GM18909 (cell line): ENCODE measurements around the gene STAC.

Source experiments
- ATAC-seq: cut with Tn5 transposase; IDR thresholded peaks from one replicate; pipeline ENCODE4 v1.9.1; 2021; ENCODE audit warnings: mild to moderate bottlenecking; ENCODE audit not compliant: unreplicated experiment, poor library complexity

Gene STAC, protein sequence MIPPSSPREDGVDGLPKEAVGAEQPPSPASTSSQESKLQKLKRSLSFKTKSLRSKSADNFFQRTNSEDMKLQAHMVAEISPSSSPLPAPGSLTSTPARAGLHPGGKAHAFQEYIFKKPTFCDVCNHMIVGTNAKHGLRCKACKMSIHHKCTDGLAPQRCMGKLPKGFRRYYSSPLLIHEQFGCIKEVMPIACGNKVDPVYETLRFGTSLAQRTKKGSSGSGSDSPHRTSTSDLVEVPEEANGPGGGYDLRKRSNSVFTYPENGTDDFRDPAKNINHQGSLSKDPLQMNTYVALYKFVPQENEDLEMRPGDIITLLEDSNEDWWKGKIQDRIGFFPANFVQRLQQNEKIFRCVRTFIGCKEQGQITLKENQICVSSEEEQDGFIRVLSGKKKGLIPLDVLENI

DNA sequence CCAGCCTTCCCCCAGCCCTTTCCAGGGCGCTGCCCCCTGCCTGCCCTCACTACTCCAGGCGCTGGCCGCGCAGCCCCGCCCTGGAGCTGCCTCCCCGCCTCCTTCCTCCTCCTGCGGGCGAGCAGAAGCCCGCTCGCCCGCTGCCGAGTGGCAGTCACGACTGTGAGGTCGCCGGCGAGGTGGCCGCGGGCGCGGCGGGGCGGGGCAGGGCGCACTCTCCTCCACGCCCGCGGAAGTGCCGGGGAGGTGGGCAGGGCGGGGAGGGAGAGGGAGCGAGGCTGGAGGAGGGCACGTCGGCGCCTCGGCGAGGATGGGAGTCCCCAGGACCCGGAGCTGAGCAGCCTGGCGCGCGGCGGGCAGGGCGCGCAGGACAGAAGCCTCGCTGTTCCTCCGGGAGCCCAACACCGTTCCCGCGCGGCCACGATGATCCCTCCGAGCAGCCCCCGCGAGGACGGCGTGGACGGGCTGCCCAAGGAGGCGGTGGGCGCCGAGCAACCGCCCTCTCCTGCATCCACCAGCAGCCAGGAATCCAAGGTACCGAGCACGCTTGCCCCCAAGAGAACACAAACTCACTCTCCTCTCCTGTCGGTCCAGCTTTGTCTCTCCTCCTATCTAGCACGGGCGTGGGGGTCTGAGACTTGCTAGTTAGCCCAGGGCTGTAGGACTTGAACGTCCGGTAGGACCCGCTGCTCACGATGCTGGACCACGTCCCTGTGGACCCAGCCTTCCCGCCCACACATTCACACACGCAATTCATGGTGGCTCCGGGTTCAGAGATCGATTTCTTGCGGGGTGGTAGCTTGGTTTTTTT, at the start of gene STAC:
Gene STAC, plus strand, starts transcription at position 284 of the 811 bp plus-strand sequence. Its CDS starts 140 bp downstream, at position 424.
- ATAC-seq, result peak; percentile 60

DNA sequence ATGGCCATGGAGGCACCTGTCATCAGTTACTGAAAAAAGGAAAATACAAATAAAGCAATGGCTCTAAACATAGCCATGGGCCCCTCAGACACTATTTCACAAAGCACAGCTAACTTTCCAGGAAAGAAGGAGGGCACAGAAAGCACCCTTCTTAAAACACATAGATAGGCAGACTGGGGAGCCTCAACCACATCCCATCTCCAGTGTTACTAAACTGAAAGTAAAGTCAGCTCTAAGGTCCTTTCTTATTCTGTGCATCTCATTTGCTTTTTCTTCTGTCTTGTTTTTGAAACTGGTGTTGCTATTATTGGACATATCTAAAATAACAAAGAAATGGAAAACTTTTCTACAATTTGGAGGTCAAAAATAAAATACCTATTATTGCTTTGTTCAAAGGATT, 48.2 kb upstream of the STAC start:
- ATAC-seq, result no peak

DNA sequence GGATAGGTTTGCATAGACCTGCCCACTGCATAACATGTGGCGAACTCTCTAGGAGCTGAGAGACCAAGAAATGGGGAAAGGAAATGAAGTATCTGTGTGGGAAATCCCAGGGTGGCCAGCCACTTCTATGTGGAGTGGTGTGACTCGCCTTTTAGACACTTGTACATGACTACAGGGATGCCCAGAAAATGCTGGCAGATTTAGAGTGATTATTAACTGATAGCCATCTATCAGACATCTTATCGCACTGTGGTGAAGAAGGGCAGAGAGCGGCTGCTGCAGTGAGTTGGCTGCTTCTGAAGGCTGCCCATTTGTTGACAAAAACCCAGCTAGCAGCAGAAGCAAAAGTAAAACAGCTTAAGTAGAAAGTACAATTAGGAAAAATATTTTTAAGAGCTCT, 18.1 kb upstream of the STAC start:
- no peak for ATAC-seq

DNA sequence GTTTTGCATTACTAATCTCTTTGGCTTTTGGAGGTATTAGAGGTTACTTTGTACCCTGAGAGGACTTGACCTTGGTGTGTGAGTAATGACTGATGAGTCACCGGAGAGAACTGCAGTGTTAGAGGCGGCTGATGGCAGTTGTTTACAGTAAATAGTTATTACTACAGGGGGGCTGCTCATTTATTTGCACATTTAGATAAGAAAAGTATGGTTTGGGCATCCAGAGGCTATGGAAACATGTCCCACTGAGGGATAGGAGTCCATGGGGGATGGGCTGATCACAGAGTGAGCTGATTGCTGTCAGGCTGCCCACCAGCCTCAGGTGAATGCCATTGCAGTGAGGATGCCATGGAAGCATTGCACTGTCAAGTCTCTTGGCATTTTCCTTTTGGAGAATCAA, 17.3 kb upstream of the STAC start:
- ATAC-seq, result no peak

DNA sequence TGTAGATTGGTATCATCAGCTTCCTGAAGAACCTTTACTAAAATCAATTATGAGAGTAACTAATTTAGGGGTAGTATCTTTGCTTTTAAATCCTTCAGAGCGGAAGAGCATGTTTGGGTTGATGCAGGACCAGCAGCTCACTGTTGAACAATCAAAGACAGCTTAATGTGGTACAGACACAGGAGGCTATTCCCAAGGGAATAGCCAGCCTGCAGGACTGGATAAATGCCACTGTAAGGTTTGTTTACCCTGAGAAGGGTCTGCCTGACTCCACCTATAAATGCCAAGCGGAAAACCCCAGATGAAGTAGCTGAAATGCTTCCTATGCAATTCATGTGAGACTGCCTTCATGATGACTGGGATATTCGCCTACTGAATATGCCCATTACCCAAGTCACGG, 16.0 kb upstream of the STAC start:
- no peak for ATAC-seq

DNA sequence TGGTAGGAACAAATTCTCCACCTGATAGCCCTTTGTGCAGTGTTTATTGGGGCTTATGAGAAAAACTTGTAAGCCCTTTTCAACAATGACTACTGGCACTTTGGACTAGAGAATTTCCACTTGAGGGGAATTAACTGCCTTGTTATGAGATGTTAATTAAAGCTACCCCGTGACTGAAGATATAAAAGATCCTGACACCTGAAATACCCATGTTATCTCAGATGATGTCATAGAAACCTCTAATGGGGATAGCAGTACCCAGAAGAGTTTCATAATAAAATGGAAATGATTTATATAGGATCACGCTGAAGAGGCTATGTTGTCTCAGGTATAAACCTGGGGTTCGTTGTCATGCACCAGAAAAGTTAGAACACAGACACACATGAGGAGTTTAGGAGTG, 14.5 kb upstream of the STAC start:
- no peak for ATAC-seq

DNA sequence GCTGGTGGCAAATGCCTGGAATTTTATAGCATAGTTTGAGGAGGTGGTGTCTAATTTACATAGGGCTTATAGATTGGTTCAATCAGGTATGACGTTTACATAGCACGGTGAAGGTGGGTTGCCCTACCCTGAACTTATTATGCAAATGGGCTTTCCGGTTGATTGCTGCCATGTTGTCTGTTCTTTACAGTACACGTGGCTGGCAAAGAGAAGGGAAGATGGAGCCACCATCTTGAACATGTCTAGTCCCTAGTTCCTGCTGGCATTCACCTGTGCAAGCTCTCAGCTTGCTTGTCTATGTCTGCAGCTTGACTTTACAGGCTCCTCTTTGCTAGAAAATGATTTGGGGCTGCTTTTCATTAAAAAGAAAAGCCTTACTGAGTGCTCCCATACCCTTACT, 14.0 kb upstream of the STAC start:
- no peak for ATAC-seq

DNA sequence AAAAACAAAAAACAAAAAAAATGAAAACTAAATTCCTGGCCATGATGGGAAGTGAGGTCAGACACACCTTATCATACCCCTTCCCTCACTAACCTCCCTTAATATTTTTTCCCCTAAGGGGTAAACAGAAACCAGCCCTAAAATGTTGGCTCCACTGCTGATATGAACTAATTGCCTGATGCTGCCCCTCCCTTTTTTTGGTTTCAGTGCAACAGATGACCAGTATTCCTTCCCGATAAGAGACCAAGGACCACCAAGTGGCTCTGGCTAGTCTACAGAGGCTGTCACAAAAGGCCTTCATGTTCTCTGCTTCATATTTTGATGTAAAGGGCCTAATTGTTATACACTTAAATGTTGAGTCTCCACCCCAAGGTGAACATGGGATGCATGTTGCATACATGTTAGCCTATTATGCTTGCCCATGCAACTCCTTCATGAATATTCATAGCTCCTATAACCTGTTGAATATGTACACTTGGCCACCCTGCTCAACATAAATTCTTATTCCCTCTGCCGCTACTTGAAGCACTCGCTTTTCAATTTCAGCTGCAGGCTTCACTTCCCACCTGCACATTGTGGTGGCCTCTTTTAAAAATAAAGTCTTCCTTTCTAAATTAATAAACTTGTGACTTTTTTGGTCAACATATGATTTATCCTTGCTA, 12.3 kb upstream of the STAC start:
- no peak for ATAC-seq

DNA sequence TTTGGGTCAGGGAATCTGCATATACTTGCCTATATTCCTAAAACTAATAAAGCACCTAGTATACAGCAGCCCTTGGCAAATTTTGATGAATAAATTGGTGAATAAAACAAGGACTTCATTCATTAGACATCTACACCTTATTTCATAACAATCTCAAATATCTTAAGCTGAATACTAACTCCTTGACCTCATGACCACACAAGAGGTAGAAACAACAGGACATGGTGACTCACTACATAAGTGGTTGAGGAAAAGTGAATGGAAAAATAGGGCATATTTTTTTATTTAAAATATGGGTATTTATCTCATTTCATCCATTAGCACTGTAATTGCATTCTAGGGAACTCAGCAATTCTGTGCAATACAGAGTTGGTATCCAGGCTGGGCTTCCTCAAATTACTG, 7.8 kb upstream of the STAC start:
- ATAC-seq, result no peak

DNA sequence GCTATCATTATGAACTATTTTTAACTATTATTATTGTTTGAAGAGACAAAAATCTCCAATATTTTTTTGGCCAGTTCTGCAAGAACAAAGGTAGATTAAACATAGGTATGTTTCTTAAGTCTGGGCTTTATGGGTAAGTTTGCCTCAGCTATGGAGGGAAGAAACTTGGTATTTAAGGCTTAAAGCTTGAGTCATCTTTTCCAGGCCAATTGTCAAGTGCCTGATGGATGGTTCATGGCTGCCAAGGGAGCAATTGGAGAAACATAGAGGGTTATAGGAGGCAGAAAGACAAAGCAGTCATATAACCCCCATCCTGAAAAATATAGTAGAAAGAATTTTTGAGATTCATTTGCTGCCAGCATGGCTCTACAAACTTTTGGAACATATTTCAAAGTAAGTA, 7.2 kb upstream of the STAC start:
- no peak for ATAC-seq

- ATAC-seq, result no peak
These were observed 6.6 kb upstream of the STAC start for GRCh38 chr3:36373666-36374065.

- no peak for ATAC-seq
These were observed 458 bp upstream of the STAC start for GRCh38 chr3:36379872-36380220.

DNA sequence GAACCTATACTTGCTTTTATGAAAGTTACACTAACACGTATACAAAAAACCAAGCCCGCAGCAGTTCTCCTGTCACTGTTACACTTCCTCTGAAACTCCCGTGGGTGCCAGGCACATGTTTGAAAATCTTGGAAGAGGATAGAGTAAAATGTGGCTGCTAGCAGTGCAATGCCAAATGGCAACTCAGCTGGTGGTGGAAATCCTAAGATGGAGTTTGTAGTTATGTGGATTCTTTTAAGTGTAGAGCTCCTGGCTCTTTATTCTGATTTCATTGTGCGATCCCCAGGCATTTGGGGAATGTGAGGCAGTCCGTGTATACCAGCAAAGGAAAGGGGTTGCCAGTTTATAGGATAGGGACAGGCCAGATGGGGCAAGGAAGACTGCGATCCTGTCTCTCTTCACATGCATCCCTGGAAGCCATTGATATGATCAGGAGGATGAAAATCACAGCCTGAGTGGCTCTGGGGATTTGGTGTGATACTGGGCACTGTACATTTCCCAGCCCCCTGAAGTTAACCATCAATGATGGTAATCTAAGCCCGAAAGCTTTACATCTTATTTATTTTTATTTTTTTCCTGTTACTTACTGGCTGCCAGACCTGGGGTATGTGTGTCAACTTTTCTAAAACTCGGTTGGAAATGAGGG, 1.1 kb downstream of the STAC start:
- no peak for ATAC-seq

DNA sequence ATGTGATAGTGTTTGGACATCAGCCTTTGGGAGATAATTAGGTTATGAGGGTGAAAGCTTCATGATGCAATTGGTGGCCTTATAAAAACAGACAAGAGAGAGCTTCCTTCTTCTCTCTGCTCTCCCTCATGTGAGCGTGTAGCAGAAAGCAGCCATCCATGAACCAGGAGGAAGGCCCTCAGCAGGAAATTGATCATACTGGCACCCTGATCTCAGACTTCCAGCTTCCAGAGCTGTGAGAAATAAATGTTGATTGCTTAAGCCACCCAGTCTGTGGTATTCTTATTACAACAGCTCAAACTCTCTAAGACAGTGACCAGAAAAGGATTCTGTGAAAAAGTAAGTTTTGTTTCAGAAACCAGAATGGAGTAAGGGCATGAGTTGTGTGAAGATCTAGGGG, 13.3 kb downstream of the STAC start:
- no peak for ATAC-seq

DNA sequence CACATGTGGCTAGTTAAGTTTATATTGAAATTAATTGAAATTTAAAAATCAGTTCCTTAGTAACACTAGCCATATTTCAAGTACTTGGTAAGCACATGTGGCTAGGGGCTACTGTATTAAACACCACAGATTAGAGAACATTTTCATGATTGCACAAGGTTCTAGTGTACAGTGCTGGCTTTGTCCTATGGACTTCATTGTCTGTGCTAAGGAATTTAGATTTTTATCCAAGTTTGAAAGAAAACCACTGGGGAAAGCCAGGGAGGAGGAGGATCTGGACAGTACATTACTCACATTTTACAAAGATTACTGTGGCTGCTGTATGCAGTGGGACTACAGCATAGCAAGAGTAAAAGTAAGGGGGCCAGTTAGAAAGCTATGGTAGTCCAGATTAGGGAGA, 13.9 kb downstream of the STAC start:
- no peak for ATAC-seq

- no peak for ATAC-seq
These were observed 17.5 kb downstream of the STAC start for GRCh38 chr3:36397841-36398240.

DNA sequence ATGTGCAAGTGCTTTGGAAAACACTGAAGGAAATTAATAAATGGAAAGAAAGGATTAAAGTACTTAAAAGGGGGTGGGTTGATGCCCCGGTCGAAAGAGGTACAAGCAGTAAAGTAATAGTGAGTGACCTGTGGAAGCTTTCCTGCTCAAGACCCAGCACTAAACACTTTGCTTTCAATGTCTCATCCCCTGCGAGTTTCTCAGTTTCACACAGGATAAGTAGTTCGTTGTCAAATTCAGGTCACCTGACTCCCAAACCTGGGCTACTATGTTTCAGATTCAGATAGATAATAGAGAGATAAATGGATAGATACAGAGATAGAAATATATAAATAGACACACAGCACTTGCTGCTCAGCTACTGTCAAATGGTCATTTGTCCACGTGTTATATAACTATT, 19.6 kb downstream of the STAC start:
- ATAC-seq, result no peak

DNA sequence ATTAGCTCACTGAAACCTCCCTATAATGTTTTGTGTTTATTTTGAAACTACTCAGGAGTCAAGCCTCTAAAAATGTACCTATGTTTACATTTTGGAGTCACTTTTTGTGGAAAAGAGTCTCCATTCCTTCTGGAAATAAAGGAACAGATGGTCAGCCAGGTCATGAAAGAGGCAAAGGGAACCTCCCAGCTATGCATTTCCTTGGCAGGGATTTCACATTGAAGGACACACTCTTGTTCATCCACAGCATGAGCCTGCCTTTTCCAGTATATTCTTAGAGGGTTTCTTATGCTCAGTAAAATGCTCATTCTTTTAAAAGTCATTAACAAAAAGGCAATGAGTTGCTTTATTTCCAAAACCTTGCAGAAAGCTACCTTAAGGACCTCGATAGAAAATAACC, 20.8 kb downstream of the STAC start:
- no peak for ATAC-seq

DNA sequence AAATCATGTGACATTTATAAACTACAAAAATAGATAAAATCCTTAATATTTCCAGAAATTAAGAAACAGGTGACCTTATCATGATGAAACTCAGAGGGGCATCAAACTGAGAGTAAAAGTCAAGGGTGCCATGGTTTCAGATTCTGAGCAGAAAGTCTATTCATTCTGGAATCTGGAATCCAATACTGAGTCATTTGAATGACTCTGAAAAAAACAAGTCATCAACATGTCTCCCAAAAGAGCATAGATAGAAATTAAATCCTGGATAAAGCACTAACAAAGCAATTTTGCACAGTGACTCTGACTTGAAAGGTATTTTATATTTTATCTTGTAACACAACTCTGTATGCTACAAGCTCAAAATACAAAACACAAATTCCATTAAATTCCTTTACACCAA, 23.4 kb downstream of the STAC start:
- ATAC-seq, result no peak

GRCh38 chr3:36405190-36405589, 24.9 kb downstream of the STAC start:
- no peak for ATAC-seq

- no peak for ATAC-seq
These were observed 27.8 kb downstream of the STAC start for GRCh38 chr3:36408146-36408545.
